ENCODE measurements around the gene VIPR1.

DNA sequence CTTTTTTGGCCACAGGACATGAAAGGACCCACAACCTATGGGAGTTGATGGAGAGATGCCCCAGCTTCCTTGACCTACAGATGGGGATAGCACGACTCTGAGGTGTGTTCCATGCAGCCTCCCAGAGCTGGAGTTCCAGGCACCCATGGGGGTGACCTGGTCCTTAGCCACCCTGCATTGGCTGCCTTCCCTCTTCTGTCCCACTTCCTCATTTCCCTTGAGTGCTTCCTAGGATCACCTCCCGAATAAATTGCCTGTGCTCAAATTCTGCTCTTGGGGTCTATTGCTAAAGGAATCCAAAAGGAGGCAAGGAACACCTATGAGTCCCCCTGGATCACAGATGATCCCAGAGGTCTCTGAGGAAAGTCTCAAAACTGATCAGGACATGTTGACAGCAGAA lies 24.7 kb upstream of the VIPR1 start:
- TF ChIP-seq CTCF (IDR thresholded peaks at IDR 0.05; ENCODE audit: low read depth, low read length) (no peak), EZH2phosphoT487 (IDR thresholded peaks at IDR 0.05; ENCODE audit: low read depth) (no peak)
